ENCODE data around the gene C1QBP. TPM values are rescaled to one million over a fixed set of nuclear protein-coding genes. Genes with fewer than 3 reads are reported as not detected.

The C1QBP gene
- total RNA-seq, 1 donor from 2014 or later = 153 TPM

DNA sequence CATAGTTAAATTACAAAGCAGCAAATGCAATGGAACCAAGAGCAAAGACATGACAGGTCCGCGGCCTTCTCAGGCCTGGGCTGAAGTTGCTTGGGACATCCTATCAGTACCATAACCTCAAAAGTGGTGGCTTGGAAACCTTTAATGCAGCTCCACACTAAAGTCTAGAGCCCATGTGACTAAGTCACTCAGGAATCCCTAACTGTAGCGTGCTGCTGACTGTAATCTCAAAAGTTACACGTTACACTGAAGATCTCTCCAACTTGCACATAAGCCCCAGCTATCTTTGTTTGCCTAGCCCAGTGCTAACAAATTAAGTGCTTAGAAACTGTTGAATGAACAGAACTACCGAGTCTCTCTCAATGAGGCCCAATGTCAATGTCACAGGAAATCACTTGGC lies 47.3 kb downstream of the C1QBP start:
- Mint-ChIP-seq H3K4me3 (no peak overlapping the region), H3K9me3 (no peaks in the 10 kb centered on the region), H3K36me3 (peaks cover 40% of the 10 kb centered on the region), H3K27me3 (no peaks in the 10 kb centered on the region), H3K27ac (no peak overlapping the region), H3K4me1 (ENCODE audit: unreplicated experiment) (no peaks in the 10 kb centered on the region)
- TF ChIP-seq, protein P1, sequence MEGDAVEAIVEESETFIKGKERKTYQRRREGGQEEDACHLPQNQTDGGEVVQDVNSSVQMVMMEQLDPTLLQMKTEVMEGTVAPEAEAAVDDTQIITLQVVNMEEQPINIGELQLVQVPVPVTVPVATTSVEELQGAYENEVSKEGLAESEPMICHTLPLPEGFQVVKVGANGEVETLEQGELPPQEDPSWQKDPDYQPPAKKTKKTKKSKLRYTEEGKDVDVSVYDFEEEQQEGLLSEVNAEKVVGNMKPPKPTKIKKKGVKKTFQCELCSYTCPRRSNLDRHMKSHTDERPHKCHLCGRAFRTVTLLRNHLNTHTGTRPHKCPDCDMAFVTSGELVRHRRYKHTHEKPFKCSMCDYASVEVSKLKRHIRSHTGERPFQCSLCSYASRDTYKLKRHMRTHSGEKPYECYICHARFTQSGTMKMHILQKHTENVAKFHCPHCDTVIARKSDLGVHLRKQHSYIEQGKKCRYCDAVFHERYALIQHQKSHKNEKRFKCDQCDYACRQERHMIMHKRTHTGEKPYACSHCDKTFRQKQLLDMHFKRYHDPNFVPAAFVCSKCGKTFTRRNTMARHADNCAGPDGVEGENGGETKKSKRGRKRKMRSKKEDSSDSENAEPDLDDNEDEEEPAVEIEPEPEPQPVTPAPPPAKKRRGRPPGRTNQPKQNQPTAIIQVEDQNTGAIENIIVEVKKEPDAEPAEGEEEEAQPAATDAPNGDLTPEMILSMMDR (conservative IDR thresholded peaks at IDR 0.05) = no peak
- DNase-seq (ENCODE audit: extremely low spot score, unreplicated experiment) = no peak

Other genes with a start within 250 kb of the C1QBP start
- 8.9 and 20.3 TPM in 2 replicates for gene ZNF594, start 247.3 kb downstream of the C1QBP start, total RNA-seq (ENCODE audit: low replicate concordance)
- gene SCIMP, start 204.3 kb downstream of the C1QBP start, total RNA-seq (ENCODE audit: low replicate concordance) = not detected in 2 replicates
- gene RABEP1, start 156.9 kb downstream of the C1QBP start, total RNA-seq (ENCODE audit: low replicate concordance) = 32.3 and 43.7 TPM in 2 replicates
- gene NUP88, start 19.5 kb downstream of the C1QBP start, total RNA-seq (ENCODE audit: low replicate concordance) = 58.8 and 72.4 TPM in 2 replicates
- 65.2 and 70.8 TPM in 2 replicates for gene RPAIN, start 19.0 kb downstream of the C1QBP start, total RNA-seq (ENCODE audit: low replicate concordance)
- gene DHX33, start 29.8 kb upstream of the C1QBP start, total RNA-seq (ENCODE audit: low replicate concordance) = 14.6 and 26.2 TPM in 2 replicates
- 57.3 and 79.4 TPM in 2 replicates for gene DERL2, start 47.0 kb upstream of the C1QBP start, total RNA-seq (ENCODE audit: low replicate concordance)
- 21.9 and 28.1 TPM in 2 replicates for gene MIS12, start 47.4 kb upstream of the C1QBP start, total RNA-seq (ENCODE audit: low replicate concordance)
- gene NLRP1, start 145.4 kb upstream of the C1QBP start, total RNA-seq (ENCODE audit: low replicate concordance) = 19.7 and 111 TPM in 2 replicates

Data from type B pancreatic cell (in vitro differentiated cells).